Esophagus muscularis mucosa (tissue), 4 donors: Measurements from ENCODE around the gene AACS. TPM values are rescaled to one million over a fixed set of nuclear protein-coding genes. Genes with fewer than 3 reads are reported as not detected.

Experiments
- DNase-seq: peaks from one replicate; pipeline ENCODE4 v3.0.0-alpha.2; 2017; ENCODE audit errors: extremely low spot score
- H3K27ac ChIP-seq, 4 donors: fragments of 200-600 bp; sonication (generic); replicated peaks in 1 of 4; 1 replicate in 3 of 4; 2 replicates in 1 of 4; pipeline ENCODE4 v1.5.1; 2016 to 2019; ENCODE audit warnings: mild to moderate bottlenecking in 1 of 4
- H3K27me3 ChIP-seq, 4 donors: fragments of 200-600 bp; sonication (generic); one replicate each; pipeline versions ENCODE4 v1.5.1 to v1.6.0; 2016 to 2019
- H3K36me3 ChIP-seq, 4 donors: fragments of 200-600 bp; sonication (generic); one replicate each; pipeline ENCODE4 v1.5.1; 2016 to 2019
- H3K4me1 ChIP-seq, 4 donors: fragments of 200-600 bp; sonication (generic); one replicate each; pipeline ENCODE4 v1.5.1; 2016 to 2019
- H3K4me3 ChIP-seq, 4 donors: fragments of 200-600 bp; sonication (generic); 1 replicate in 2 of 4; 2 replicates in 2 of 4; pipeline ENCODE4 v1.5.1; 2016 to 2019; ENCODE audit warnings: mild to moderate bottlenecking in 4 of 4, moderate library complexity in 1 of 4
- H3K9me3 ChIP-seq, 4 donors: fragments of 200-600 bp; sonication (generic); 1 replicate in 3 of 4; 2 replicates in 1 of 4; pipeline ENCODE4 v1.5.1; 2016 to 2019
- EP300 ChIP-seq: sonication (generic); formaldehyde crosslinking; IDR thresholded peaks from one replicate; pipeline ENCODE4 v1.6.1; 2017; ENCODE audit warnings: antibody characterized with exemption
- POLR2A ChIP-seq: fragments of 450-650 bp; IDR thresholded peaks from one replicate; pipeline ENCODE4 v1.6.1; 2017; ENCODE audit warnings: antibody characterized with exemption, moderate library complexity, mild to moderate bottlenecking, low read depth
- POLR2AphosphoS5 ChIP-seq, 2 donors: sonication (generic); formaldehyde crosslinking; IDR thresholded peaks; one replicate each; pipeline ENCODE4 v1.6.1; 2017; ENCODE audit warnings: antibody characterized with exemption in 2 of 2
- WGBS: methylation state at CpG from one replicate; pipeline ENCODE4 v1.1.5; 2018; 5-methylcytosine and 5-hydroxymethylcytosine counted together
- intact Hi-C: fragments of 100-400 bp; cut with DNase I; formaldehyde crosslinking; loops from one replicate; pipeline ENCODE4 v1.15.1; 2023
- total RNA-seq, 4 donors: library from RNA; depleted of rRNA; stranded (reverse); fragments of >200 nt; gene quantifications; one replicate each; pipeline versions ENCODE4 v1.1.0 to v1.2.1, GENCODE V29; 2016
- TF ChIP-seq, protein P1 (sequence below), 3 experiments: fragments of 200-600 bp in 2 of 3; fragments of 450-650 bp in 1 of 3; sonication (generic) in 2 of 3; IDR thresholded peaks; one replicate each; pipeline ENCODE4 v1.5.1; 2017 to 2019; ENCODE audit warnings: antibody characterized with exemption in 3 of 3, mild to moderate bottlenecking in 2 of 3, moderate library complexity in 1 of 3

The AACS gene
- total RNA-seq, 4 donors from 2014 or later, result 10.2 to 16.7 (median 13.9) TPM

DNA sequence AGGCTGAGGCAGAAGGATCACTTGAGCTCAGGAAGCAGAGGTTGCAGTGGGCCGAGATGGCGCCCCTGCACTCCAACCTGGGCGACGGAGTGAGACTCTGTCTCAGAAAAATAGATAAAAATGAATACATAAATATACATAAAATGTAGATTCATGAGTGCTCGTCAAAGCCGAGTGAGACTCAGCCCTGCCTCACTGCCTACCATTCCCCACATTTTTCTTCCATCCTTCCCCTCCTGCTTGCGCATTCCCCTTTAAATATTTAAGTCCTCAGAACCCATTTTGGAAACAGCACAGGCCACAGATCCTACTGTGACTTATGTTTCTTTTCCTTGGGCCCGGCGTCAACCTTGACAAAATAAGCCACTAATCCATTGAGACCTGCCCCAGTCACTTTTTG lies 31.9 kb upstream of the AACS start:
- no peak for DNase-seq
- Histone ChIP-seq H3K4me3 (no peak overlapping the region), H3K4me1 (no peaks in the 10 kb centered on the region), H3K27ac (no peak overlapping the region), H3K27me3 (no peaks in the 10 kb centered on the region), H3K9me3 (no peaks in the 10 kb centered on the region), H3K36me3 (no peaks in the 10 kb centered on the region)
- WGBS, result 89% methylated on average over 9 of the region's 9 CpGs
- intact Hi-C loops, result no loop called here
- no peak for TF ChIP-seq POLR2A
- TF ChIP-seq, protein P1, sequence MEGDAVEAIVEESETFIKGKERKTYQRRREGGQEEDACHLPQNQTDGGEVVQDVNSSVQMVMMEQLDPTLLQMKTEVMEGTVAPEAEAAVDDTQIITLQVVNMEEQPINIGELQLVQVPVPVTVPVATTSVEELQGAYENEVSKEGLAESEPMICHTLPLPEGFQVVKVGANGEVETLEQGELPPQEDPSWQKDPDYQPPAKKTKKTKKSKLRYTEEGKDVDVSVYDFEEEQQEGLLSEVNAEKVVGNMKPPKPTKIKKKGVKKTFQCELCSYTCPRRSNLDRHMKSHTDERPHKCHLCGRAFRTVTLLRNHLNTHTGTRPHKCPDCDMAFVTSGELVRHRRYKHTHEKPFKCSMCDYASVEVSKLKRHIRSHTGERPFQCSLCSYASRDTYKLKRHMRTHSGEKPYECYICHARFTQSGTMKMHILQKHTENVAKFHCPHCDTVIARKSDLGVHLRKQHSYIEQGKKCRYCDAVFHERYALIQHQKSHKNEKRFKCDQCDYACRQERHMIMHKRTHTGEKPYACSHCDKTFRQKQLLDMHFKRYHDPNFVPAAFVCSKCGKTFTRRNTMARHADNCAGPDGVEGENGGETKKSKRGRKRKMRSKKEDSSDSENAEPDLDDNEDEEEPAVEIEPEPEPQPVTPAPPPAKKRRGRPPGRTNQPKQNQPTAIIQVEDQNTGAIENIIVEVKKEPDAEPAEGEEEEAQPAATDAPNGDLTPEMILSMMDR (IDR thresholded peaks at IDR 0.05), result no peak
- TF ChIP-seq EP300, result no peak
- no peak for TF ChIP-seq POLR2AphosphoS5 (IDR thresholded peaks at IDR 0.05)

DNA sequence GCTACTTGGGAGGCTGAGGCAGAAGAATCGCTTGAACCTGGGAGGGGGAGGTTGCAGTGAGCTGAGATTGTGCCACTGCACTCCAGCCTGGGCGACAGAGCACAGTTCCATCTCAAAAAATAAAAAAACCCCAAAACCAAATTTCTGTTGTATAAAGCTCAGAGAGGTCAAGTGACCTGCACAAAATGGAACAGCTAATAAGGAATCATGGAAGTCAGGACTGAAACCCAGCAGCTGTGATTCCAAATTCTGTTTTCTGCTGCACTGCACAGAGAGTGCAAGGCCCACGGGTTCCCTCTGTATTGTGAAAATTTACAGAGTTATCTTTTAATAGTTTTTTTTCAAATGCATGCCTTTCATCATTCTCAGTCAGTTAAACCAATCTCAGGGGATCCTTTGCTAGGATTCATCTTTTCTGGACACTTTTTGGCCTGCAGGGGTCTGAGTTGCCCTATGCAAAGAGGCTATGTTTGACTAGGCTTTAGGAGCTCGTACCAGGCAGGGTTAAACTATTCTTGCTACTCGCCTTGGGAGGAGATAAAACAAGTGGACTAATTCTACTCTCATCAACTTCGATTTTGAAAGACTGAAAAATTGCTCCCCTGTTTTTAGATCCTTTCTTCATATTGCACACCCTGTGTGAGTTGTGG lies 26.1 kb upstream of the AACS start:
- Histone ChIP-seq H3K4me3 (no peak overlapping the region), H3K27ac (no peak overlapping the region), H3K4me1 (no peaks in the 10 kb centered on the region), H3K36me3 (no peaks in the 10 kb centered on the region), H3K27me3 (no peaks in the 10 kb centered on the region), H3K9me3 (no peaks in the 10 kb centered on the region)
- intact Hi-C loops, result no loop called here
- TF ChIP-seq, protein P1 (IDR thresholded peaks at IDR 0.05), result no peak
- TF ChIP-seq POLR2A, result no peak
- no peak for TF ChIP-seq POLR2AphosphoS5 (IDR thresholded peaks at IDR 0.05)
- no peak for TF ChIP-seq EP300
- no peak for DNase-seq
- WGBS, result 69% methylated on average over 6 of the region's 6 CpGs

DNA sequence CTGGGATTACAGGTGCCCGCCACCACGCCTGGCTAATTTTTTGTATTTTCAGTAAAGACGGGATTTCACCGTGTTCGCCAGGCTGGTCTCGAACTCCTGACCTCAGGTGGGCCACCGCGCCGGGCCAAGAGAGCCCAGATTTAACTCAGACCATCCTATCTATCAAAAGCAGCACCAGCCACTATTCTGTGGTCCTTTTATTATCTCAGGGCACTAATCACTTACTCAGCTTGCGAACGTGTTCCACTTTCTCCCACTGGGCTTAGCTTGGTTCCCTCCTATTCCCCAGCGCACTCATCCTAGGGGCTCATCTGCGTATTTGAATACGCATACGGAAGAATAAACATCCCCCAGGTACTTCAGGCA lies 16.2 kb upstream of the AACS start:
- WGBS, result 45% methylated on average over 15 of the region's 15 CpGs
- TF ChIP-seq EP300 (no peak), POLR2A (no peak), POLR2AphosphoS5 (IDR thresholded peaks at IDR 0.05) (no peak)
- TF ChIP-seq, protein P1 (IDR thresholded peaks at IDR 0.05), result no peak
- Histone ChIP-seq H3K36me3 (no peaks in the 10 kb centered on the region), H3K9me3 (no peaks in the 10 kb centered on the region), H3K4me3 (peak overlapping the region; percentile 57 to 77 (median 62)), H3K27ac (peak overlapping the region in 3 of 4 donors; percentile 52 to 59 (median 52)), H3K27me3 (no peaks in the 10 kb centered on the region), H3K4me1 (peaks cover 6 to 14% (median 12%) of the 10 kb centered on the region in 4 donors)
- intact Hi-C loops, result loop anchor here (1.0 kb wide), 1 partner anchor 16 kb away; the partner anchor contains the start of gene AACS
- no peak for DNase-seq

DNA sequence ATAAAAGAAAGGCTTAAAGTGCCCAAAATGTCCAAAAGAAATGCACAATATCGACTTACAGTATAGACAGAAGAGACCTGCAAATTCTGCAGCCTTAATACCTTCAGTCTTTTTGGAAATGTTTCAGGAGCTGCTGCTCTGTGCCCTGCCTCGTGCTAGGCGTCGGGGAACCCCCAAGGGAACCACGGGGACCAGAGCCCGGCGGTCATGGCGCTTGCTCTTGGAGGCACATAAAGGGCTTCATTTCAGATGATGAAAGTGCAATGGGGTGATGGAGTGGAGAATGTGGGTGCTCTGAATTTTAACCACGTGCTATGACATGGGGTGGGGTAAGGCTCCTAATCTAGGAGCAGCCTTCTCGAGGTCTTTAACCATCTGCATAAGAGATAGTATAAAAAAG lies 14.8 kb upstream of the AACS start:
- intact Hi-C loops, result no loop called here
- H3K27ac ChIP-seq, result no peak overlapping the region
- WGBS, result 96% methylated on average over 10 of the region's 10 CpGs
- TF ChIP-seq, protein P1 (IDR thresholded peaks at IDR 0.05), result no peak
- TF ChIP-seq POLR2AphosphoS5 (IDR thresholded peaks at IDR 0.05) (no peak), EP300 (no peak), POLR2A (no peak)
- H3K36me3 ChIP-seq, result no peaks in the 10 kb centered on the region
- H3K4me3 ChIP-seq, result peak overlapping the region in 1 of 4 donors; percentile 63
- no peaks in the 10 kb centered on the region for H3K27me3 ChIP-seq
- no peak for DNase-seq
- H3K4me1 ChIP-seq, result peaks cover 6 to 14% (median 12%) of the 10 kb centered on the region in 4 donors
- H3K9me3 ChIP-seq, result no peaks in the 10 kb centered on the region

DNA sequence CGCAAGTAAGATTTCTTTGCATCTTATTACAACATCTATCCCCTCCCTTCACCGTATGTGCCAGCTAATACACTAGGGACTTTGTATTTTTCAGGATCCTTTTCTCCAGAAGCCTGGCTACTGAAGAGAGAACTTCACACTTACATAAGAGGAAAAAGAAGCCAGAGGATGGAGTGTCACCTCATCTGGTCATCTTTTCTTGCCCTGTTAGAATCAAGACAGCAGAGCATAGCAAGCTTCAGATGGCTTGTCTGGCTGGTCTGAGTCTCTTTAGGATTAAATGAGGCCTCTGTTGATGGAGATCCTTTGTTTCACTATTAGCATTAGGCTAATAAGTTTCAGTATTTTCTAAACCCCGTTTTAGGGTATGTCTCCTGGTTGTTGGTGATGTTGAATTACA lies 14.4 kb upstream of the AACS start:
- H3K36me3 ChIP-seq, result no peaks in the 10 kb centered on the region
- 77% methylated on average over 3 of the region's 3 CpGs for WGBS
- H3K4me3 ChIP-seq, result no peak overlapping the region
- DNase-seq, result no peak
- no peaks in the 10 kb centered on the region for H3K9me3 ChIP-seq
- H3K27ac ChIP-seq, result no peak overlapping the region
- H3K27me3 ChIP-seq, result no peaks in the 10 kb centered on the region
- TF ChIP-seq, protein P1 (IDR thresholded peaks at IDR 0.05), result no peak
- TF ChIP-seq EP300, result no peak
- no peak for TF ChIP-seq POLR2AphosphoS5 (IDR thresholded peaks at IDR 0.05)
- no peak for TF ChIP-seq POLR2A
- peaks cover 6 to 14% (median 12%) of the 10 kb centered on the region in 4 donors for H3K4me1 ChIP-seq
- intact Hi-C loops, result no loop called here
